Activated T-cell treated with anti-CD3 and anti-CD28 coated beads, Interleukin-2, amount 50 U/mL, for 48 hours (primary cell): Measurements from ENCODE around the gene TMEM91.
"Not testable (repeated sequence)": the region's sequence is repeated elsewhere in the genome, so short reads cannot be mapped to it uniquely, and the experiment has no call there.

ENCODE experiments used
- DNase-seq, 2 experiments: peaks; one replicate each; pipeline ENCODE4 v3.0.0-alpha.2; 2020

Gene TMEM91

GRCh38 chr19:41353466-41354342 lies 22.6 kb upstream of the TMEM91 start, which contains the start of gene TGFB1:
TGFB1 (minus strand) TSS chr19:41353922; CDS start chr19:41353044, 878 bp downstream.
- peak; percentile 92 to 94 for DNase-seq

- DNase-seq: no peak
Measured at GRCh38 chr19:41354343-41354953, 21.9 kb upstream of the TMEM91 start.

DNA sequence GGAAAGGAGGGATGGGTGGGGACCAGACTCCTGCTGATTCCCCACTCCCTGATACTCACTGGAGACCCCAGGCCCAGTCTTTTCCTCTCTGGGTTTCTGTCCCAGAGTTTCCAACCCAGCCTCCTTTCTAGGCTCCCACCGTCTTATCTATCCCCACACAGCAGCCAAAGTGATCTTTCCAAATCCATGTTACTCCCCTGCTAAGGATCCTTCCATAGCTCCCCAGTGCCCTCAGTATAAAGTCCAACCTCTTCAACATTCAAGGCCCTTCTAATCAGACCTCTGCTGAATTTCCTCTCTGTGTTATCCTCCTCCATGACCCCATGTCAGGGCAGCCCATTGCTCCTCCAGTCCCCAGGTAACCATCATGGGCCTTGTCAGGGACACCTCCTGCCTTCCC lies 21.3 kb upstream of the TMEM91 start:
- DNase-seq: no peak

GRCh38 chr19:41355802-41356201 lies 20.5 kb upstream of the TMEM91 start:
- peak in 1 of 2 experiments; percentile 36 for DNase-seq

- peak in 1 of 2 experiments; percentile 52 for DNase-seq
Measured at GRCh38 chr19:41356984-41357739, 19.2 kb upstream of the TMEM91 start.

DNA sequence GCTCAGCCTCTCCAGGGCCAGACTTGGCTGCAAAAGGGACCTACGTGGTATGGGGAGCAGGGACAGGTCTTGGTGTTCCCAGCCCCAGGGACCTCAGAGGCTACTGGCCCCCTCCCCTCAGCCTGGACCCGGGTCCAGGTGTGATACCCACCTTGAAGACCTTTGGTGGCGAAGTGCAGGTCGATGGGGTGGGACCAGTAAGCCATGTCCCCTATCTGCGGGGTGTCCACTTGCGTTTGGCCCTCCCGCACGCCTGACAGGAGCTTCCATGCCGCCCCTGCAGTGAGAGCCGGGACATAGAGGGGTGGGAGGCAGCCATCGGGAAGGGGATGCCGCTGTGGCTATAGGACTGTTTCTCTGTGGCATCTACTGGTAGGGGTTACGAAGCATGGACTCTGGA lies 18.6 kb upstream of the TMEM91 start:
- DNase-seq: no peak

GRCh38 chr19:41359741-41360140 lies 16.6 kb upstream of the TMEM91 start:
- no peak for DNase-seq

GRCh38 chr19:41362143-41362847 lies 14.0 kb upstream of the TMEM91 start:
- no peak for DNase-seq

DNA sequence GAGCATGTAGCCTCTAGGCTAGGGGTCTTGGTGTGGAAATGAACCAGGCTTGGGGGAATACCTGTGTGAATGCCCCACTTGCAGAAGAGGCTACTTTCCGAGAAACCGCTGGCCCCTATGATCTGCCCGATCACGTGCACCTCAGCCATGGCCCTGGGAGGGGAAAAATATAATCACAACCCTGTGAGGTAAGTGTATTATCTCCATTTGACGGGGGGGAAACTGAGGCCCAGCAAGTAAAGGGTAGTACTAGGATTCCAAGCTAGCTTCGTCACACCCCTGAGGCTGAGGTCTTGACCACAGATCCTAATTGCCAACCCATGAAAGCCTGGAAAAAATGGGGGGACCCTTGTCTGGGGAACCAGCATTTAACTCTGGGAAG lies 13.0 kb upstream of the TMEM91 start:
- no peak for DNase-seq

GRCh38 chr19:41363753-41364523 lies 12.4 kb upstream of the TMEM91 start, which contains the start of gene B9D2:
B9D2 (minus strand) TSS chr19:41364149; CDS start chr19:41363519, 630 bp downstream.
- peak; percentile 98 for DNase-seq

- DNase-seq: no peak
Measured at GRCh38 chr19:41364524-41365391, 11.6 kb upstream of the TMEM91 start.

- DNase-seq: peak in 1 of 2 experiments; percentile 41
Measured at GRCh38 chr19:41366089-41366488, 10.2 kb upstream of the TMEM91 start.

- DNase-seq: no peak
Measured at GRCh38 chr19:41367848-41368301, 8.5 kb upstream of the TMEM91 start.

DNA sequence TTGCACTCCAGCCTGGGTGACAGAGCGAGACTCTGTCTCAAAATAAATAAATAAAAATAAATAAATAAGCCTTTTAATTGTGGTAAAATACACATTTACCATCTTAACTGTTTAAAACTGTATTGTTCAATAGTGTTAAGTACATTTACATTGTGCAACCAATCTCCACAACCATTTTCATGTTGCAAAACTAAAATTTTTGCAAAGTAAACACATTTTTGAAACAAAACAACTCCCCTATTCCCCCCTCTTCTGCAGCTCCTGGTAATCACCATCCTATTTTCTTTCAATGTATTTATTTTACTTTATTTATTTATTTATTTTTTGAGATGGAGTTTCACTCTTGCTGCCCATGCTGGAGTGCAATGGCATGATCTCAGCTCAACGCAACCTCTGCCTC lies 6.6 kb upstream of the TMEM91 start:
- no peak for DNase-seq

DNA sequence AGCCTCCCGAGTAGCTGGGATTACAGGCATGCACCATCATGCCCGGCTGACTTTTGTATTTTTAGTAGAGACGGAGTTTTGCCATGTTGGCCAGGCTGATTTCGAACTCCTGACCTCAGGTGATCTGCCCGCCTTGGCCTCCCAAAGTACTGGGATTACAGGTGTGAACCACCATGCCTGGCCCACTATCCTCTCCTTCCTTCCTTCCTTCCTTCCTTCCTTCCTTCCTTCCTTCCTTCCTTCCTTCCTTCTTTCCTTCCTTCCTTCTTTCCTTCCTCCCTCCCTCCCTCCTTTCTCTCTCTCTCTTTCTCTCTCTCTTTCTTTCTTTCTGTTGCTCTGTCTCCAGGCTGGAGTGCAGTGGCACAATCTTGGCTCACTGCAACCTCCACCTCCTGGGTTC lies 5.2 kb upstream of the TMEM91 start:
- not testable (repeated sequence) for DNase-seq

DNA sequence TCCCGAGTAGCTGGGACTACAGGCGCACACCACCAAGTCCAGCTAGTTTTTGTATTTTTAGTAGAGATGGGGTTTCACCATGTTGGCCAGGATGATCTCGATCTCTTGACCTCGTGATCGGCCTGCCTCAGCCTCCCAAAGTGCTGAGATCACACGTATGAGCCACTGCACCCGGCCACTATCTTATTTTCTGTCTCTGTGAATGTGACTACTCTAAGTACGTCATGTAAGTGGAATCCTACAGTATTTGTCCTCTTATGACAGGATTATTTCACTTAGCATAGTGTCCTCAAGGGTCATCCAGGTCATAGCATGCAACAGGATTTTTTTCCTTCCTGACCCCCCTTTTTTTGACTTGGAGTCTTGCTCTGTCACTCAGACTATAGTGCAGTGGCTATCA lies 4.8 kb upstream of the TMEM91 start:
- no peak for DNase-seq

DNA sequence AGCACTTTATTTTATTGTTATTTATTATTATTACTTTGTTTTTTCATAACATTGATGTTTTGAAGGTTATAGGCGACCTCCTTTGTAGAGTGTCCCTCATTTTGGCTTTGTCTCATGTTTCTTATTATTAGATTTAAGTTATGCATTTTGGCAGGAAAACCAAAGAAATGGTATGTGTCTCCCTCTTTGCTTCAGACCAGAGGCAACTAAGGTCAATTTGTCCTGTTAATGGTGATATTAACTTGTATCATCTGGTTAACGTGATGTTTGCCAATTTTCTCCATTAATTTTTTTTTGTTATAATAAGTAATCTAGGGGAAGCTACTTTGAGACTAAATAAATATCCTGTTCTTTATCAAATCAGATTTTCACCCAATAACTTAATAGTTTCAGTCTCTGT lies 3.8 kb upstream of the TMEM91 start:
- no peak for DNase-seq

GRCh38 chr19:41373993-41374392 lies 2.3 kb upstream of the TMEM91 start:
- no peak for DNase-seq

DNA sequence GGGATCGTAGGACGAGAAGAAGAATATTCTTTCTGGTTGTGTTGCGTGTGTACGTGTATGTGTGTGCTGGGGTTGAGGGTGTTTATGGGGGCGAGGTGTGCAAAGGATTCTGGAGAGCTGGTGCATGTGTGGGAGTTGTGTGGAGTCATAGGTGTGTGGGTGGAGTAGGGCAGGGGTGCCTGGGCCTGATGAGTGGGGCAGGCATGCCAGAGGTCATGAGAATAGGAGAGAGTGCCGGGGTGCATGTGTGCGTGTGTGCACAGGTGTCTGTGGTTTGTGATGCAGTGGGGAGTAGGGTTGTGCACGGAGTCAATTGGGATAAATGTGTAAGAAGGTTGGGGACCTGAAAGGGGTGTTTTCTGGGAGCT lies 649 bp downstream of the TMEM91 start:
- peak in 1 of 2 experiments; percentile 44 for DNase-seq

DNA sequence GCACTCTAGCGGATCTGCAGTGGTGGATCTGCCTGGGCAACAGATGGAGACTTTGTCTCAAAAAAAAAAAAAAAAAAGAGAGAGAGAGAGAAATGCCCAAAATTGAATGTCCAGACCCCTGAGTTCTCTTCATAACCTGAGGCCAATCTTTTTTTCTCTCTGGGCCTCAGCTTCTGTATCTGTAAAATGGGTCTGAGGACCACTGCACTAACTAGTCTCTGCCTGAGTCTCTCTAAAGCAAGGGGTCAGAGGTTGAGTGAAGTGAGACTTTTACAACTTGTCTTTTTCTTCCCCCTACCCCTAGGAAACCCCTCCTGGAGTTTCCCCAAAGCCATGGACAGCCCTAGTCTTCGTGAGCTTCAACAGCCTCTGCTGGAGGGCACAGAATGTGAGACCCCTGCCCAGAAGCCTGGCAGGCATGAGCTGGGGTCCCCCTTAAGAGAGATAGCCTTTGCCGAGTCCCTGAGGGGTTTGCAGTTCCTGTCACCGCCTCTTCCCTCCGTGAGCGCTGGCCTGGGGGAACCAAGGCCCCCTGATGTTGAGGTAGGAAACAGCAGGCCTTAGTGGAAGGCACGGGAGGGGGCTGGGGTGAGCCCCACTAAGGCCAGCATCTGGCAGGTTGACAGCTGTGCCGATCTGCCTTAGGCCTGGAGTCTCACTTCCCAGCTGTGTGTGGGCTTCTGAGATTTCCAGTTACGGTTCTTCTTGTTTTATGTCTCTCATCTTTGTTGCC lies 1.8 kb downstream of the TMEM91 start:
- DNase-seq: peak in 1 of 2 experiments; percentile 42
